ENCODE results near the gene MPP3.
"Not testable (repeated sequence)": the region's sequence is repeated elsewhere in the genome, so short reads cannot be mapped to it uniquely, and the experiment has no call there.

The MPP3 gene

GRCh38 chr17:43808076-43808475 is 24.9 kb downstream of the MPP3 start:
- DNase-seq (ENCODE audit: low spot score) = no peak

- DNase-seq (ENCODE audit: low spot score) = no peak
Observed at GRCh38 chr17:43805117-43805516, 27.8 kb downstream of the MPP3 start.

- no peak for DNase-seq (ENCODE audit: low spot score)
Observed at GRCh38 chr17:43803758-43804157, 29.2 kb downstream of the MPP3 start.

- DNase-seq (ENCODE audit: low spot score) = no peak
Observed at GRCh38 chr17:43801844-43802243, 31.1 kb downstream of the MPP3 start.

- DNase-seq (ENCODE audit: low spot score) = no peak
Observed at GRCh38 chr17:43800736-43801135, 32.2 kb downstream of the MPP3 start.

GRCh38 chr17:43799047-43799446 is 33.9 kb downstream of the MPP3 start:
- DNase-seq (ENCODE audit: low spot score) = no peak

GRCh38 chr17:43798024-43798423 is 34.9 kb downstream of the MPP3 start:
- DNase-seq (ENCODE audit: low spot score) = not testable (repeated sequence)

GRCh38 chr17:43792668-43793067 is 40.3 kb downstream of the MPP3 start:
- DNase-seq (ENCODE audit: low spot score) = not testable (repeated sequence)

GRCh38 chr17:43791589-43791988 is 41.4 kb downstream of the MPP3 start:
- no peak for DNase-seq (ENCODE audit: low spot score)

GRCh38 chr17:43790311-43790940 is 42.5 kb downstream of the MPP3 start:
- DNase-seq (ENCODE audit: low spot score) = no peak

GRCh38 chr17:43789482-43789881 is 43.5 kb downstream of the MPP3 start:
- no peak for DNase-seq (ENCODE audit: low spot score)

- no peak for DNase-seq (ENCODE audit: low spot score)
Observed at GRCh38 chr17:43788540-43788939, 44.4 kb downstream of the MPP3 start.

- DNase-seq (ENCODE audit: low spot score) = no peak
Observed at GRCh38 chr17:43787728-43788127, 45.2 kb downstream of the MPP3 start.

GRCh38 chr17:43784628-43785101 is 48.3 kb downstream of the MPP3 start:
- DNase-seq (ENCODE audit: low spot score) = no peak

GRCh38 chr17:43784068-43784467 is 48.9 kb downstream of the MPP3 start:
- no peak for DNase-seq (ENCODE audit: low spot score)

GRCh38 chr17:43782913-43783680 is 49.8 kb downstream of the MPP3 start:
- no peak for DNase-seq (ENCODE audit: low spot score)

GRCh38 chr17:43780135-43780534 is 52.8 kb downstream of the MPP3 start, which contains the start of gene CFAP97D1:
CFAP97D1 (plus strand) TSS chr17:43780435; CDS start chr17:43780463, 28 bp downstream.
- no peak for DNase-seq (ENCODE audit: low spot score)

- DNase-seq (ENCODE audit: low spot score) = no peak
Observed at GRCh38 chr17:43779145-43780125, 53.5 kb downstream of the MPP3 start.

GRCh38 chr17:43778337-43779144 is 54.4 kb downstream of the MPP3 start, which contains the start of gene DUSP3:
DUSP3 (minus strand) TSS chr17:43778977; CDS start chr17:43778924, 53 bp downstream.
- DNase-seq (ENCODE audit: low spot score) = peak; percentile 67

GRCh38 chr17:43774304-43775250 is 58.4 kb downstream of the MPP3 start:
- DNase-seq (ENCODE audit: low spot score) = no peak

All from activated CD4-positive, alpha-beta T cell treated with anti-CD3 and anti-CD28 coated beads, Interleukin-2, Interleukin-4, amounts not matched to agents 100 ng/mL and 50 ng/mL, durations not matched to agents 16 hours and 8 hours (primary cell).